Immature natural killer cell (primary cell): Measurements from ENCODE around the gene SQSTM1. TPM values are rescaled to one million over a fixed set of nuclear protein-coding genes. Genes with fewer than 3 reads are reported as not detected.
"Not testable (repeated sequence)": the region's sequence is repeated elsewhere in the genome, so short reads cannot be mapped to it uniquely, and the experiment has no call there.

ENCODE experiments used
- DNase-seq, 3 donors: peaks; one replicate each; pipeline ENCODE4 v3.0.0; 2022; ENCODE audit warnings: mixed read lengths in 1 of 3
- H3K27ac Mint-ChIP-seq, 6 donors: one replicate each; pipeline ENCODE4 v1.8.0; 2020; ENCODE audit warnings: mixed read lengths in 6 of 6, mild to moderate bottlenecking in 5 of 6, inconsistent platforms in 4 of 6, moderate library complexity in 3 of 6
- H3K27me3 Mint-ChIP-seq, 3 donors: one replicate each; pipeline ENCODE4 v1.8.0; 2020 to 2021; ENCODE audit warnings: low read depth in 3 of 3, mild to moderate bottlenecking in 3 of 3, mixed read lengths in 3 of 3, moderate library complexity in 3 of 3, inconsistent platforms in 1 of 3
- H3K36me3 Mint-ChIP-seq, 3 donors: one replicate each; pipeline ENCODE4 v1.8.0; 2020; ENCODE audit warnings: mixed read lengths in 3 of 3, inconsistent platforms in 2 of 3, mild to moderate bottlenecking in 2 of 3
- H3K4me1 Mint-ChIP-seq, 2 donors: one replicate each; pipeline ENCODE4 v1.8.0; 2020; ENCODE audit warnings: inconsistent platforms in 2 of 2, mild to moderate bottlenecking in 2 of 2, mixed read lengths in 2 of 2, moderate library complexity in 1 of 2
- H3K4me3 Mint-ChIP-seq, 5 donors: one replicate each; pipeline ENCODE4 v1.8.0; 2020; ENCODE audit warnings: mild to moderate bottlenecking in 5 of 5, mixed read lengths in 5 of 5, inconsistent platforms in 3 of 5, moderate library complexity in 3 of 5
- H3K9me3 Mint-ChIP-seq, 6 donors: one replicate each; pipeline ENCODE4 v1.8.0; 2020; ENCODE audit warnings: mild to moderate bottlenecking in 6 of 6, mixed read lengths in 6 of 6, inconsistent platforms in 4 of 6, moderate library complexity in 3 of 6
- polyA plus RNA-seq, 3 donors: library from polyadenylated mRNA; unstranded; fragments of 300-500 nt; fragmentation: Illumina TruSeq; gene quantifications; one replicate each; pipeline ENCODE4 v1.2.3, GENCODE V29; 2021

Gene SQSTM1
- polyA plus RNA-seq, 3 donors from 2014 or later: 256 to 292 (median 268) TPM

GRCh38 chr5:179827680-179828079 lies 7.0 kb downstream of the SQSTM1 start:
- Mint-ChIP-seq H3K4me1 (peaks cover 31 to 47% of the 10 kb centered on the region in 2 donors), H3K9me3 (no peaks in the 10 kb centered on the region), H3K27me3 (peaks cover 8 to 12% (median 10%) of the 10 kb centered on the region in 3 donors), H3K27ac (peak overlapping the region in 2 of 6 donors; percentile 17 to 51), H3K36me3 (peaks cover 12 to 50% (median 13%) of the 10 kb centered on the region in 3 donors), H3K4me3 (no peak overlapping the region)
- no peak for DNase-seq

GRCh38 chr5:179828756-179829421 lies 8.2 kb downstream of the SQSTM1 start:
- no peak overlapping the region for H3K4me3 Mint-ChIP-seq
- no peaks in the 10 kb centered on the region for H3K9me3 Mint-ChIP-seq
- peaks cover 5 to 12% (median 10%) of the 10 kb centered on the region in 3 donors for H3K27me3 Mint-ChIP-seq
- peaks cover 22 to 37% of the 10 kb centered on the region in 2 donors for H3K4me1 Mint-ChIP-seq
- H3K36me3 Mint-ChIP-seq: peaks cover 18 to 54% (median 18%) of the 10 kb centered on the region in 3 donors
- no peak for DNase-seq
- peak overlapping the region; percentile 54 to 84 (median 72) for H3K27ac Mint-ChIP-seq

- H3K36me3 Mint-ChIP-seq: peaks cover 18 to 50% (median 18%) of the 10 kb centered on the region in 3 donors
- DNase-seq: no peak
- peak overlapping the region in 5 of 6 donors; percentile 32 to 68 (median 57) for H3K27ac Mint-ChIP-seq
- H3K4me1 Mint-ChIP-seq: peaks cover 16 to 31% of the 10 kb centered on the region in 2 donors
- no peaks in the 10 kb centered on the region for H3K9me3 Mint-ChIP-seq
- H3K27me3 Mint-ChIP-seq: peaks cover 5 to 10% (median 10%) of the 10 kb centered on the region in 3 donors
- no peak overlapping the region for H3K4me3 Mint-ChIP-seq
Measured at GRCh38 chr5:179829732-179830435, 9.2 kb downstream of the SQSTM1 start.

GRCh38 chr5:179830818-179831468 lies 10.2 kb downstream of the SQSTM1 start:
- DNase-seq: no peak
- H3K9me3 Mint-ChIP-seq: no peaks in the 10 kb centered on the region
- peak overlapping the region in 3 of 6 donors; percentile 34 to 52 (median 36) for H3K27ac Mint-ChIP-seq
- H3K4me3 Mint-ChIP-seq: no peak overlapping the region
- H3K27me3 Mint-ChIP-seq: peaks cover 0 to 10% (median 7%) of the 10 kb centered on the region in 3 donors
- peaks cover 16 to 29% of the 10 kb centered on the region in 2 donors for H3K4me1 Mint-ChIP-seq
- peaks cover 20 to 50% (median 20%) of the 10 kb centered on the region in 3 donors for H3K36me3 Mint-ChIP-seq

GRCh38 chr5:179832039-179832745 lies 11.5 kb downstream of the SQSTM1 start:
- no peak overlapping the region for H3K4me3 Mint-ChIP-seq
- DNase-seq: no peak
- H3K36me3 Mint-ChIP-seq: peaks cover 18 to 57% (median 25%) of the 10 kb centered on the region in 3 donors
- H3K4me1 Mint-ChIP-seq: peaks cover 25 to 36% of the 10 kb centered on the region in 2 donors
- peaks cover 4 to 11% (median 7%) of the 10 kb centered on the region in 3 donors for H3K27me3 Mint-ChIP-seq
- no peaks in the 10 kb centered on the region for H3K9me3 Mint-ChIP-seq
- peak overlapping the region in 2 of 6 donors; percentile 49 to 72 for H3K27ac Mint-ChIP-seq

- Mint-ChIP-seq H3K4me1 (peaks cover 29 to 33% of the 10 kb centered on the region in 2 donors), H3K27ac (peak overlapping the region in 4 of 6 donors; percentile 26 to 83 (median 46)), H3K9me3 (no peaks in the 10 kb centered on the region), H3K27me3 (peaks cover 4 to 10% (median 7%) of the 10 kb centered on the region in 3 donors), H3K4me3 (no peak overlapping the region), H3K36me3 (peaks cover 14 to 51% (median 23%) of the 10 kb centered on the region in 3 donors)
- DNase-seq: no peak
Measured at GRCh38 chr5:179833056-179833708, 12.5 kb downstream of the SQSTM1 start.

- Mint-ChIP-seq H3K27ac (peak overlapping the region in 3 of 6 donors; percentile 40 to 83 (median 53)), H3K9me3 (no peaks in the 10 kb centered on the region), H3K4me1 (peaks cover 26 to 29% of the 10 kb centered on the region in 2 donors), H3K4me3 (no peak overlapping the region), H3K36me3 (peaks cover 14 to 48% (median 23%) of the 10 kb centered on the region in 3 donors), H3K27me3 (peaks cover 4 to 10% (median 7%) of the 10 kb centered on the region in 3 donors)
- no peak for DNase-seq
Measured at GRCh38 chr5:179833709-179834070, 13.0 kb downstream of the SQSTM1 start.

- peak overlapping the region in 2 of 6 donors; percentile 35 to 40 for H3K27ac Mint-ChIP-seq
- H3K4me1 Mint-ChIP-seq: peaks cover 25 to 29% of the 10 kb centered on the region in 2 donors
- peaks cover 14 to 45% (median 23%) of the 10 kb centered on the region in 3 donors for H3K36me3 Mint-ChIP-seq
- no peak for DNase-seq
- H3K9me3 Mint-ChIP-seq: no peaks in the 10 kb centered on the region
- no peak overlapping the region for H3K4me3 Mint-ChIP-seq
- H3K27me3 Mint-ChIP-seq: peaks cover 4 to 10% (median 7%) of the 10 kb centered on the region in 3 donors
Measured at GRCh38 chr5:179834120-179834519, 13.4 kb downstream of the SQSTM1 start.

GRCh38 chr5:179834871-179835270 lies 14.2 kb downstream of the SQSTM1 start:
- Mint-ChIP-seq H3K36me3 (peaks cover 14 to 38% (median 23%) of the 10 kb centered on the region in 3 donors), H3K4me1 (peaks cover 24 to 28% of the 10 kb centered on the region in 2 donors)
- not testable (repeated sequence) for H3K27ac Mint-ChIP-seq, H3K27me3 Mint-ChIP-seq, DNase-seq, H3K4me3 Mint-ChIP-seq, H3K9me3 Mint-ChIP-seq

- Mint-ChIP-seq H3K27ac (peak overlapping the region; percentile 86 to 94 (median 90)), H3K27me3 (peaks cover 4 to 9% (median 7%) of the 10 kb centered on the region in 3 donors), H3K36me3 (peaks cover 9 to 28% (median 19%) of the 10 kb centered on the region in 3 donors), H3K4me1 (peaks cover 20 to 25% of the 10 kb centered on the region in 2 donors), H3K4me3 (peak overlapping the region; percentile 48 to 69 (median 60)), H3K9me3 (no peaks in the 10 kb centered on the region)
- peak; percentile 60 to 69 (median 67) for DNase-seq
Measured at GRCh38 chr5:179836225-179837019, 15.7 kb downstream of the SQSTM1 start.

GRCh38 chr5:179837076-179838011 lies 16.6 kb downstream of the SQSTM1 start:
- H3K36me3 Mint-ChIP-seq: peaks cover 9 to 28% (median 19%) of the 10 kb centered on the region in 3 donors
- peaks cover 4 to 6% (median 5%) of the 10 kb centered on the region in 3 donors for H3K27me3 Mint-ChIP-seq
- peak overlapping the region; percentile 86 to 94 (median 90) for H3K27ac Mint-ChIP-seq
- H3K9me3 Mint-ChIP-seq: no peaks in the 10 kb centered on the region
- peak overlapping the region; percentile 48 to 69 (median 60) for H3K4me3 Mint-ChIP-seq
- H3K4me1 Mint-ChIP-seq: peaks cover 18 to 25% of the 10 kb centered on the region in 2 donors
- no peak for DNase-seq
